HepG2 (cell line): Measurements from ENCODE around the gene KRTAP10-4. TPM values are rescaled to one million over a fixed set of nuclear protein-coding genes. Genes with fewer than 3 reads are reported as not detected.
"Not testable (repeated sequence)": the region's sequence is repeated elsewhere in the genome, so short reads cannot be mapped to it uniquely, and the experiment has no call there.

ENCODE experiments used
- ATAC-seq: fragments of 200-7000 bp; cut with Tn5 transposase; 3 replicates; pipeline ENCODE4 v1.9.1; 2020; ENCODE audit warnings: mild to moderate bottlenecking, moderate library complexity
- BruUV-seq: library from RNA; stranded (reverse); fragments of 400-500 nt; replicated peaks from 2 replicates; lab custom pipeline; 2021; lab: Mats Ljungman, UMichigan
- CTCF ChIA-PET: fragments of 300-600 bp; formaldehyde crosslinking; extraction: SDS; loops from one replicate; lab custom pipeline; 2021; ENCODE audit warnings: low total read pairs, inconsistent platforms, low intra/inter-chr PET ratio; lab: Yijun Ruan, JAX
- POLR2A ChIA-PET: fragments of 350-600 bp; sonication (Branson Sonifier 250); formaldehyde crosslinking; loops from one replicate; lab custom pipeline; 2020; ENCODE audit warnings: antibody characterized with exemption, inconsistent platforms; lab: Yijun Ruan, JAX
- DNase-seq: peaks from one replicate; pipeline ENCODE4 v3.0.0-alpha.2; 2015; ENCODE audit warnings: low spot score
- FAIRE-seq: peaks from 3 replicates; lab custom pipeline; 2011; peaks lifted over from hg19 to GRCh38; lab: Jason Lieb, UNC
- H2AFZ ChIP-seq: one replicate; pipeline ENCODE4 v1.6.1; 2011; ENCODE audit warnings: low read length, inconsistent platforms
- H3K27ac ChIP-seq: fragments of 300-600 bp; 3 replicates; pipeline ENCODE4 v1.8.0; 2011; ENCODE audit warnings: mixed run types, mild to moderate bottlenecking, mixed read lengths, low read length, inconsistent platforms; ENCODE audit not compliant: insufficient read depth; ENCODE audit errors: extremely low read length
- H3K27me3 ChIP-seq, 2 experiments: fragments of 200-600 bp in 1 of 2; 2 replicates in 1 of 2; 3 replicates in 1 of 2; pipeline versions ENCODE4 v1.6.0 to v1.8.0; 2011; ENCODE audit warnings: low read length in 2 of 2, mild to moderate bottlenecking in 2 of 2, moderate library complexity in 2 of 2, inconsistent platforms in 1 of 2; ENCODE audit not compliant: insufficient read depth in 2 of 2, control insufficient read depth in 1 of 2
- H3K36me3 ChIP-seq, 2 experiments: fragments of 200-600 bp in 1 of 2; replicated peaks in 1 of 2; 2 replicates in 1 of 2; 3 replicates in 1 of 2; pipeline versions ENCODE4 v1.5.1 to v1.8.0; 2011; ENCODE audit warnings: low read length in 2 of 2, inconsistent platforms in 1 of 2; ENCODE audit not compliant: insufficient read depth in 2 of 2, control insufficient read depth in 1 of 2
- H3K4me1 ChIP-seq: 2 replicates; pipeline ENCODE4 v1.5.1; 2012; ENCODE audit warnings: low read length, inconsistent platforms; ENCODE audit not compliant: insufficient read depth
- H3K4me2 ChIP-seq: 2 replicates; pipeline ENCODE4 v1.6.0; 2011; ENCODE audit warnings: low read depth, low read length, inconsistent platforms
- H3K4me3 ChIP-seq, 3 experiments: fragments of 200-600 bp in 1 of 3; sonication (generic), shearing (Covaris generic) in 1 of 3; replicated peaks in 1 of 3; 2 replicates each; pipeline ENCODE4 v1.5.1; 2011 to 2016; ENCODE audit warnings: low read length in 3 of 3, inconsistent platforms in 2 of 3, low read depth in 2 of 3, mild to moderate bottlenecking in 2 of 3, control low read depth in 1 of 3, mixed read lengths in 1 of 3; ENCODE audit not compliant: insufficient read depth in 1 of 3
- H3K79me2 ChIP-seq: one replicate; pipeline ENCODE4 v1.6.1; 2011; ENCODE audit warnings: low read length, inconsistent platforms; ENCODE audit not compliant: insufficient read depth
- H3K9ac ChIP-seq: 2 replicates; pipeline ENCODE4 v1.6.0; 2011; ENCODE audit warnings: mild to moderate bottlenecking, low read depth, low read length, inconsistent platforms; ENCODE audit not compliant: insufficient read depth
- H3K9me3 ChIP-seq: 2 replicates; pipeline ENCODE4 v1.5.1; 2012; ENCODE audit warnings: mild to moderate bottlenecking, low read length
- H4K20me1 ChIP-seq: 2 replicates; pipeline ENCODE4 v1.6.0; 2011; ENCODE audit warnings: inconsistent platforms, mild to moderate bottlenecking, low read length, moderate library complexity; ENCODE audit not compliant: insufficient read depth
- ADNP ChIP-seq: sonication (generic); formaldehyde crosslinking; IDR thresholded peaks from 2 replicates; pipeline ENCODE4 v1.4.0; 2020; ENCODE audit warnings: missing genetic modification reagents
- DNMT1 ChIP-seq: sonication (generic); formaldehyde crosslinking; IDR thresholded peaks from 2 replicates; pipeline ENCODE4 v1.5.1; 2020; ENCODE audit warnings: mild to moderate bottlenecking, missing genetic modification reagents
- HNRNPL ChIP-seq: fragments of 200-400 bp; formaldehyde crosslinking; IDR thresholded peaks from 2 replicates; pipeline ENCODE4 v1.6.1; 2017; ENCODE audit warnings: mild to moderate bottlenecking, low read depth, low read length
- ONECUT2 ChIP-seq: sonication (generic); formaldehyde crosslinking; IDR thresholded peaks from 2 replicates; pipeline ENCODE4 v1.4.0; 2020; ENCODE audit warnings: missing genetic modification reagents
- POLR2AphosphoS5 ChIP-seq: IDR thresholded peaks from 2 replicates; pipeline ENCODE4 v1.6.1; 2012; ENCODE audit warnings: low read depth, low read length
- SP2 ChIP-seq: sonication (generic); formaldehyde crosslinking; IDR thresholded peaks from 2 replicates; pipeline ENCODE4 v1.5.1; 2020; ENCODE audit warnings: mild to moderate bottlenecking, missing genetic modification reagents
- SRF ChIP-seq: IDR thresholded peaks from 2 replicates; pipeline ENCODE4 v1.6.1; 2011; ENCODE audit warnings: mild to moderate bottlenecking, low read depth, low read length, moderate library complexity
- STAT6 ChIP-seq: sonication (generic); formaldehyde crosslinking; IDR thresholded peaks from 2 replicates; pipeline ENCODE4 v1.4.0; 2020; ENCODE audit warnings: missing genetic modification reagents, mild to moderate bottlenecking, borderline replicate concordance
- TEAD2 ChIP-seq: sonication (generic); formaldehyde crosslinking; IDR thresholded peaks from 2 replicates; pipeline ENCODE4 v1.9.0; 2021; ENCODE audit warnings: missing genetic modification reagents
- TSC22D2 ChIP-seq: sonication (generic); formaldehyde crosslinking; IDR thresholded peaks from 2 replicates; pipeline ENCODE4 v1.5.1; 2020; ENCODE audit warnings: missing genetic modification reagents, mild to moderate bottlenecking, borderline replicate concordance
- ZFY ChIP-seq: sonication (generic); formaldehyde crosslinking; IDR thresholded peaks from 2 replicates; pipeline ENCODE4 v1.4.0; 2020; ENCODE audit warnings: missing genetic modification reagents
- ZNF138 ChIP-seq: sonication (generic); formaldehyde crosslinking; IDR thresholded peaks from 2 replicates; pipeline ENCODE4 v1.5.0; 2020; ENCODE audit warnings: mild to moderate bottlenecking, low read depth, missing genetic modification reagents
- ZNF224 ChIP-seq: sonication (generic); formaldehyde crosslinking; IDR thresholded peaks from 2 replicates; pipeline ENCODE4 v1.5.0; 2020; ENCODE audit warnings: mild to moderate bottlenecking, missing genetic modification reagents
- ZNF530 ChIP-seq: sonication (generic); formaldehyde crosslinking; IDR thresholded peaks from 2 replicates; pipeline ENCODE4 v1.5.0; 2020; ENCODE audit warnings: low read depth, mild to moderate bottlenecking, missing genetic modification reagents
- WGBS: methylation state at CpG from one replicate; pipeline ENCODE4 v1.1.6; 2017; ENCODE audit warnings: low lambda C conversion rate; 5-methylcytosine and 5-hydroxymethylcytosine counted together
- in situ Hi-C: cut with HindIII; loops from 2 replicates; pipeline ENCODE4 v1.10.0; 2017; ENCODE audit warnings: low pct_unique_long_range_greater_than_20kb; ENCODE audit not compliant: extremely low pct_ligation_motif_present
- intact Hi-C: fragments of 100-400 bp; cut with micrococcal nuclease; formaldehyde crosslinking; loops from one replicate; pipeline ENCODE4 v1.10.0; 2022; ENCODE audit not compliant: unreplicated experiment
- polyA plus RNA-seq, 8 experiments: library from polyadenylated mRNA; depleted of rRNA in 3 of 8; stranded (reverse) in 7 of 8; unstranded in 1 of 8; fragments of >200 nt; fragmentation: Illumina TruSeq in 4 of 8; extraction: Trizol in 4 of 8; gene quantifications; 2 replicates each; pipeline versions ENCODE4 v1.2.1 to v1.2.3, GENCODE V29; 2011 to 2016; ENCODE audit warnings: low read depth in 4 of 8, missing spikeins in 1 of 8, mixed read lengths in 1 of 8; ENCODE audit not compliant: insufficient read depth in 1 of 8
- total RNA-seq, 5 experiments: library from RNA; depleted of rRNA; stranded (reverse); fragments of >200 nt; fragmentation: Illumina TruSeq; extraction: Trizol; gene quantifications; 2 replicates each; pipeline ENCODE4 v1.2.3, GENCODE V29; 2016; ENCODE audit warnings: low read depth in 1 of 5

Gene KRTAP10-4
- total and polyA plus RNA-seq, 2 of the 13 experiments (the other 11 are each of a cell fraction or from before 2014, with no cell fraction given), result not detected

DNA sequence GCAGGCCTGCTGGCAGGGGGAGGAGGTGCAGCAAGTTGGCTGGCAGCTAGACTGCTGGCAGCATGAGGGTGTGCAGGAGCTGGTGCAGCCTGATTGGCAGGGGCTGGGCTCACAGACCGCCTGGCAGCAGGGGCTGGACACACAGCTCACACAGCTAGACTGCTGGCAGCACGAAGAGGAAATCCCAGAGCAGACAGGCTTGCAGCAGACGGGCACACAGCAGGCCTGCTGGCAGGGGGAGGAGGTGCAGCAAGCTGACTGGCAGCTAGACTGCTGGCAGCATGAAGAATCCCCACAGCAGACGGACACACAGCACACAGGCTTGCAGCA is 18.2 kb downstream of the KRTAP10-4 start:
- CTCF ChIA-PET, H3K4me3 ChIP-seq, H3K79me2 ChIP-seq, intact Hi-C loops, H3K27ac ChIP-seq, H2AFZ ChIP-seq, H3K9ac ChIP-seq, ATAC-seq, H3K27me3 ChIP-seq, POLR2A ChIA-PET, H4K20me1 ChIP-seq, BruUV-seq, H3K36me3 ChIP-seq, DNase-seq, H3K9me3 ChIP-seq, H3K4me2 ChIP-seq, in situ Hi-C loops, FAIRE-seq: not testable (repeated sequence)
- WGBS, result 80% methylated on average over 1 of the region's 4 CpGs
- TF ChIP-seq HNRNPL (0 out of 2 replicates have a peak, but pooled peaks have one; percentile 10), ADNP (CRISPR knock-in tag) (0 out of 2 replicates have a peak, but pooled peaks have one; percentile 16)
- peaks cover 52% of the 10 kb centered on the region for H3K4me1 ChIP-seq

- DNase-seq (no peak), FAIRE-seq (no peak), ATAC-seq (peak; percentile 8; the same call in 2 of the 3 replicates)
- no peaks in the 10 kb centered on the region for H3K9me3 ChIP-seq
- H3K4me3 ChIP-seq, result peak within 1 kb of the TSS in 1 of 3 experiments; percentile 4; a peak in 1 of 6 replicates
- in situ Hi-C loops (no loop called here), intact Hi-C loops (no loop called here)
- H3K36me3 ChIP-seq, result no peaks in the 10 kb centered on the region
- POLR2A ChIA-PET, result no interaction called here
- no peaks in the 10 kb centered on the region; a peak in 1 of 5 replicates for H3K27me3 ChIP-seq
- peak within 1 kb of the TSS; percentile 59 for H3K4me2 ChIP-seq
- 83% methylated on average over 20 of the region's 33 CpGs for WGBS
- 0 out of 2 replicates have a peak within 1 kb of the TSS, but pooled peaks have one; percentile 2 for H3K9ac ChIP-seq
- H2AFZ ChIP-seq, result no peak within 1 kb of the TSS
- CTCF ChIA-PET, result no interaction called here
- peaks cover 52% of the 10 kb centered on the region for H3K4me1 ChIP-seq
- no peaks in the 10 kb centered on the region for H4K20me1 ChIP-seq
- H3K79me2 ChIP-seq, result no peaks in the 10 kb centered on the region
- H3K27ac ChIP-seq, result peak within 1 kb of the TSS; percentile 80
- BruUV-seq, result no TSS peak
- TF ChIP-seq ZNF138 (CRISPR knock-in tag), result no peak
- TF ChIP-seq TEAD2, result no peak
- no peak for TF ChIP-seq ONECUT2
- no peak for TF ChIP-seq ZNF224 (CRISPR knock-in tag)
- TF ChIP-seq DNMT1 (CRISPR knock-in tag), result 0 out of 2 replicates have a peak, but pooled peaks have one; percentile 41
- TF ChIP-seq POLR2AphosphoS5, result no peak
- TF ChIP-seq SP2, result 0 out of 2 replicates have a peak, but pooled peaks have one; percentile 26
- no peak for TF ChIP-seq TSC22D2
- TF ChIP-seq SRF, result no peak
- no peak for TF ChIP-seq ZNF530 (CRISPR knock-in tag)
- TF ChIP-seq ZFY (CRISPR knock-in tag), result no peak
- TF ChIP-seq STAT6 (CRISPR knock-in tag), result no peak
Observed at GRCh38 chr21:44592446-44593311, 19.1 kb downstream of the KRTAP10-4 start, which contains the start of gene KRTAP10-6. KRTAP10-6 (minus strand) TSS chr21:44592505; CDS start chr21:44592484, 21 bp downstream.
